ENCODE results near the gene COL20A1.
"Not testable (repeated sequence)": the region's sequence is repeated elsewhere in the genome, so short reads cannot be mapped to it uniquely, and the experiment has no call there.

COL20A1 gene

GRCh38 chr20:63372971-63373885 is 80.2 kb downstream of the COL20A1 start:
- no peak for DNase-seq (ENCODE audit: low read depth in 4 of 4, low spot score in 1 of 4)

GRCh38 chr20:63373996-63374395 is 81.0 kb downstream of the COL20A1 start:
- no peak for DNase-seq (ENCODE audit: low read depth in 4 of 4, low spot score in 1 of 4)

GRCh38 chr20:63374504-63374903 is 81.5 kb downstream of the COL20A1 start:
- no peak for DNase-seq (ENCODE audit: low read depth in 4 of 4, low spot score in 1 of 4)

GRCh38 chr20:63375438-63375837 is 82.5 kb downstream of the COL20A1 start:
- no peak for DNase-seq (ENCODE audit: low read depth in 4 of 4, low spot score in 1 of 4)

- no peak for DNase-seq (ENCODE audit: low read depth in 4 of 4, low spot score in 1 of 4)
Measured at GRCh38 chr20:63376283-63377250, 83.6 kb downstream of the COL20A1 start.

GRCh38 chr20:63377256-63377941 is 84.4 kb downstream of the COL20A1 start:
- DNase-seq (ENCODE audit: low read depth in 4 of 4, low spot score in 1 of 4): no peak

- no peak for DNase-seq (ENCODE audit: low read depth in 4 of 4, low spot score in 1 of 4)
Measured at GRCh38 chr20:63377951-63378381, 85.0 kb downstream of the COL20A1 start.

- DNase-seq (ENCODE audit: low read depth in 4 of 4, low spot score in 1 of 4): no peak
Measured at GRCh38 chr20:63378626-63379025, 85.6 kb downstream of the COL20A1 start.

GRCh38 chr20:63379296-63379695 is 86.3 kb downstream of the COL20A1 start:
- no peak for DNase-seq (ENCODE audit: low read depth in 4 of 4, low spot score in 1 of 4)

GRCh38 chr20:63379872-63380271 is 86.9 kb downstream of the COL20A1 start:
- DNase-seq (ENCODE audit: low read depth in 4 of 4, low spot score in 1 of 4): not testable (repeated sequence)

- DNase-seq (ENCODE audit: low read depth in 4 of 4, low spot score in 1 of 4): no peak
Measured at GRCh38 chr20:63380346-63380870, 87.4 kb downstream of the COL20A1 start.

GRCh38 chr20:63381781-63382431 is 88.9 kb downstream of the COL20A1 start:
- peak in 3 of 4 experiments; percentile 5 to 16 (median 9) for DNase-seq (ENCODE audit: low read depth in 4 of 4, low spot score in 1 of 4)

- no peak for DNase-seq (ENCODE audit: low read depth in 4 of 4, low spot score in 1 of 4)
Measured at GRCh38 chr20:63382551-63383300, 89.7 kb downstream of the COL20A1 start.

GRCh38 chr20:63383556-63383955 is 90.6 kb downstream of the COL20A1 start:
- no peak for DNase-seq (ENCODE audit: low read depth in 4 of 4, low spot score in 1 of 4)

GRCh38 chr20:63384336-63384735 is 91.3 kb downstream of the COL20A1 start:
- DNase-seq (ENCODE audit: low read depth in 4 of 4, low spot score in 1 of 4): no peak
